Colonic mucosa (tissue), 4 donors: ENCODE results near the gene FAM187B. TPM values are rescaled to one million over a fixed set of nuclear protein-coding genes. Genes with fewer than 3 reads are reported as not detected.
"Not testable (repeated sequence)": the region's sequence is repeated elsewhere in the genome, so short reads cannot be mapped to it uniquely, and the experiment has no call there.

ENCODE experiments used
- DNase-seq: peaks from one replicate; pipeline ENCODE4 v3.0.0-alpha.2; 2020
- H3K27ac ChIP-seq: fragments of 200-600 bp; one replicate; pipeline ENCODE4 v1.8.0; 2021
- H3K27me3 ChIP-seq: fragments of 200-600 bp; one replicate; pipeline ENCODE4 v1.8.0; 2021
- H3K36me3 ChIP-seq: fragments of 200-600 bp; one replicate; pipeline ENCODE4 v1.8.0; 2021
- H3K4me1 ChIP-seq: fragments of 200-600 bp; one replicate; pipeline ENCODE4 v1.8.0; 2021; ENCODE audit warnings: mild to moderate bottlenecking
- H3K4me3 ChIP-seq: fragments of 200-600 bp; one replicate; pipeline ENCODE4 v1.8.0; 2021
- H3K9ac ChIP-seq, 2 donors: one replicate each; pipeline ENCODE4 v1.7.0; 2013; ENCODE audit warnings: control low read depth in 2 of 2, low read depth in 2 of 2, low read length in 2 of 2
- H3K9me3 ChIP-seq: fragments of 200-600 bp; one replicate; pipeline ENCODE4 v1.8.0; 2021
- intact Hi-C: fragments of 100-400 bp; cut with DNase I; formaldehyde crosslinking; loops from one replicate; pipeline ENCODE4 v1.14.1; 2022
- total RNA-seq, 2 donors: library from RNA; stranded (reverse); fragmentation: NEBNext Ultra II Directional in 1 of 2; extraction: Animal tissue kit (Norgen Biotek cat#: 25700) in 1 of 2; gene quantifications; one replicate each; pipeline ENCODE4 v1.2.1, GENCODE V29; 2021
- TF ChIP-seq, protein P1 (sequence below): fragments of 200-600 bp; IDR thresholded peaks from one replicate; pipeline ENCODE4 v1.8.0; 2022; ENCODE audit warnings: antibody characterized with exemption, mild to moderate bottlenecking
- donor health status: healthy.
- donor health status: DM: no; HTN: no; CAD: no.
- donor health status: DM: no; HTN: no; CAD: no.

Gene FAM187B
- total RNA-seq, 2 donors from 2014 or later = not detected

- Histone ChIP-seq H3K36me3 (no peaks in the 10 kb centered on the region), H3K27ac (no peak overlapping the region), H3K4me1 (no peaks in the 10 kb centered on the region), H3K9me3 (no peaks in the 10 kb centered on the region), H3K4me3 (no peak overlapping the region), H3K27me3 (no peaks in the 10 kb centered on the region), H3K9ac (no peak overlapping the region)
- DNase-seq = no peak
- intact Hi-C loops = loop anchor here (10.0 kb wide), 1 partner anchor 161 kb away; no protein-coding TSS in a partner anchor
- TF ChIP-seq, protein P1, sequence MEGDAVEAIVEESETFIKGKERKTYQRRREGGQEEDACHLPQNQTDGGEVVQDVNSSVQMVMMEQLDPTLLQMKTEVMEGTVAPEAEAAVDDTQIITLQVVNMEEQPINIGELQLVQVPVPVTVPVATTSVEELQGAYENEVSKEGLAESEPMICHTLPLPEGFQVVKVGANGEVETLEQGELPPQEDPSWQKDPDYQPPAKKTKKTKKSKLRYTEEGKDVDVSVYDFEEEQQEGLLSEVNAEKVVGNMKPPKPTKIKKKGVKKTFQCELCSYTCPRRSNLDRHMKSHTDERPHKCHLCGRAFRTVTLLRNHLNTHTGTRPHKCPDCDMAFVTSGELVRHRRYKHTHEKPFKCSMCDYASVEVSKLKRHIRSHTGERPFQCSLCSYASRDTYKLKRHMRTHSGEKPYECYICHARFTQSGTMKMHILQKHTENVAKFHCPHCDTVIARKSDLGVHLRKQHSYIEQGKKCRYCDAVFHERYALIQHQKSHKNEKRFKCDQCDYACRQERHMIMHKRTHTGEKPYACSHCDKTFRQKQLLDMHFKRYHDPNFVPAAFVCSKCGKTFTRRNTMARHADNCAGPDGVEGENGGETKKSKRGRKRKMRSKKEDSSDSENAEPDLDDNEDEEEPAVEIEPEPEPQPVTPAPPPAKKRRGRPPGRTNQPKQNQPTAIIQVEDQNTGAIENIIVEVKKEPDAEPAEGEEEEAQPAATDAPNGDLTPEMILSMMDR = no peak
These were observed 2.6 kb downstream of the FAM187B start for GRCh38 chr19:35225951-35226350.

DNA sequence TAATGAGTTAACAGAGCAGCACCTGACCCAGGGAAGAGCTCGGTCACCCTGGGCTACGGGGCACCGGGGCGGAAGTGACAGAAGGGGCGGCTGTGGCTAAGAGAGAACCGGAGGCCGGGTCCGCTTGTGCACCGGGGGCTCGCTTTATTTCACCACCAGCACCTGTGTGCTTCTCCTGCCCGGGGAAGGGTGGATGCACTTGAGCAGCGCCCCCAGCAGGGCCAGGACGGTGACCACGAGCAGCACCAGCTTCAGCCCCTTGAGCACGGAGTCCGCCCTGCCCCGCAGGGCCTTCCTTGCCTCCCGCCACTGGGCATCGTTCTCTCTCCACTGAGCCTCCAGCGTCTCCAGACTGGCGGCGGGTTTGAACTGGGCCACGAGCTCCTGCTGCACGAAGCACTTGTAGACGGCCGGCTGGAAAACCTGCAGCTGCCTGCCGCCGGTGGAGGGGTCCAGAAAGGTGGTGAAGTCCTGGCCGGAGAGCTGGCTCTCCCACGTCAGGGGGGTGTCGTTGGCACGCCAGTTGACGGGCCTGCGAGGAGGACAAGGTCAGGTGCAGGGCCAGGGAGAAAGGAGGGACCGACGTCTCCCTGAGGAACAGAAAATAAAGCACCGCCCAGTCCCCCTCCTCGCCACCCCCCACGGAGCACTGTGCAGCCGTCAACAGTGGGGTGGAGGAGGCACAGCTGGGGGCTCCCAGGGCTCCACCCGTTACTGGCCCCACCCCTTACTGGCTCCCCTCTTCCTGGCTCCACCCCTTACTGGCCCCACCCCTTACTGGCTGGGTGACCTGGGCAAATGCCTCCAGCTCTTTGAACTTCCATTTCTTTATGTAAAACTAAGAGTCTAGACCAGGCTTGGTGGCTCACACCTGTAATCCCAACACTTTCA is 3.6 kb downstream of the FAM187B start:
- Histone ChIP-seq H3K36me3 (no peaks in the 10 kb centered on the region), H3K27me3 (no peaks in the 10 kb centered on the region), H3K9me3 (no peaks in the 10 kb centered on the region), H3K9ac (no peak overlapping the region), H3K4me3 (no peak overlapping the region), H3K27ac (no peak overlapping the region), H3K4me1 (no peaks in the 10 kb centered on the region)
- intact Hi-C loops = loop anchor here (10.0 kb wide), 1 partner anchor 160 kb away; no protein-coding TSS in a partner anchor
- peak; percentile 79 for DNase-seq
- TF ChIP-seq, protein P1 = no peak

DNA sequence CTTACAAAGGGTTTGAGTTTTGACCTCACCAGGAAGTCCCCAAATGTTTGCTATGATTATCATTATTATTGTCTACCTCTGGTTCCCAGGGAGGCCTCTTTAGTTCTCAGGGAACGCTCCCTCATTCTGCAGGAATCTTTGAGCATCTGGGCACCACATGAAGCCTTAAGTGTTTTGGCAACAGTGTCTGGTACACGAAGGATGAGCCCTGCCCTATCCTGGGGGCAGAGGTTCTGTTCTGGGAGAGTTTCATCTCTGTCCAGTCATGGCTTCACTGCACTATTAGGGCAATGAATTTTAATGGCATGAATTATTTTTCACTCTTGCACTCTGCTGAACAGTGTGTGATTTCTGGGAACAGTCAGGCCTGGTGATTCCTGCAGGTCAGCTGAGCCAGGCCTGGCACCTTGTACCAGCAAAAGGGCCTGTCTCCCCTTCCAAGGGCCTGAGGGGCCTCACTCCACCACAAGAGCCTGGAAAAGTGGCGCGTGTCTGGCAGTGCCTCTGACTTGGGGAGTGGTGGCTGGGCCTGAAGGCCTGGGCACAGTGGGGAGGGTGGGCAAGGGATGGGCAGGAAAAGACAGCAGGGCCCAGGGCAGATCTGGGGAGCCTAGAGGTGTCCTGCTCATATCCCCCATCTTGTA is 4.6 kb downstream of the FAM187B start:
- H3K27ac ChIP-seq = no peak overlapping the region
- no peaks in the 10 kb centered on the region for H3K36me3 ChIP-seq
- no peak overlapping the region for H3K4me3 ChIP-seq
- no peak overlapping the region for H3K9ac ChIP-seq
- TF ChIP-seq, protein P1 = no peak
- no peaks in the 10 kb centered on the region for H3K4me1 ChIP-seq
- H3K27me3 ChIP-seq = no peaks in the 10 kb centered on the region
- intact Hi-C loops = loop anchor here (10.0 kb wide), 1 partner anchor 159 kb away; no protein-coding TSS in a partner anchor
- no peaks in the 10 kb centered on the region for H3K9me3 ChIP-seq
- no peak for DNase-seq

DNA sequence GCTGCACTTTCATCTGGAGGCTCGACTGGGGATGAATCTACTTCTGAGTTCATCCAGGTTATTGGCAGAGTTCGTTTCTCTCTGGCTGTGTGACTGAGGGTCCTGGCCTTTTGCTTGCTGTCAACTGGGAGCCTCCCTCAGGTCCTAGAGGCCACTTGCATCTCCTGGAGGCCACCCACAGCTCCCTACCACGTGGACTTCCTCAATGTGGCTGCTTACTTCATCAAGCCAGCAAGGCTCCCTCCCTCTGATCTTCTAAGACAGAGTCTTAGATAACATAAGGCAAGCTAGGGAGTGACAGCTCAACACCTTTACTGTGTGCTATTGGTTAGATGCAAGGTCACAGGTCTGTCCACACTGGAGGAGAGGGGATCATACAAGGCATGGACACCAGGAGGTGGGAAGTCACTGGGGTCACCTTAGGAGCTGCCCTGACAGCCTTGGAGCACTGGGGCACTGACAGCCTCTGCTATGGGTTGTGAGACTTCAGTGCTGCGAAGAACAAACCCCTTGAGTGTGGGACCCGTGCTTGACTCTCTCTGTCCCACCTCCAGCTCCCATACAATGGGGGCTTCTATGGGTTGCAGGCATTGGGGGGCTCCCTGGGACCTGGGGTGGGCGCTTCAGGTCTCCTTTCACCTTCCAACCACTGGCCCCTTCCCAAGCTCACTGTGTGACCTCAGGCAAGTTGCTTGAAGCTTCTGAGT is 5.3 kb downstream of the FAM187B start:
- Histone ChIP-seq H3K9ac (no peak overlapping the region), H3K4me3 (no peak overlapping the region), H3K27me3 (no peaks in the 10 kb centered on the region), H3K4me1 (no peaks in the 10 kb centered on the region), H3K27ac (no peak overlapping the region), H3K9me3 (no peaks in the 10 kb centered on the region), H3K36me3 (no peaks in the 10 kb centered on the region)
- TF ChIP-seq, protein P1 = no peak
- intact Hi-C loops = loop anchor here (10.0 kb wide), 1 partner anchor 158 kb away; no protein-coding TSS in a partner anchor
- DNase-seq = no peak

GRCh38 chr19:35222373-35223015 is 6.0 kb downstream of the FAM187B start:
- Histone ChIP-seq H3K4me1 (no peaks in the 10 kb centered on the region), H3K27ac (no peak overlapping the region), H3K4me3 (no peak overlapping the region), H3K27me3 (no peaks in the 10 kb centered on the region), H3K36me3 (no peaks in the 10 kb centered on the region), H3K9me3 (no peaks in the 10 kb centered on the region), H3K9ac (no peak overlapping the region)
- intact Hi-C loops = loop anchor here (10.0 kb wide), 1 partner anchor 158 kb away; no protein-coding TSS in a partner anchor
- no peak for DNase-seq
- TF ChIP-seq, protein P1 = no peak

DNA sequence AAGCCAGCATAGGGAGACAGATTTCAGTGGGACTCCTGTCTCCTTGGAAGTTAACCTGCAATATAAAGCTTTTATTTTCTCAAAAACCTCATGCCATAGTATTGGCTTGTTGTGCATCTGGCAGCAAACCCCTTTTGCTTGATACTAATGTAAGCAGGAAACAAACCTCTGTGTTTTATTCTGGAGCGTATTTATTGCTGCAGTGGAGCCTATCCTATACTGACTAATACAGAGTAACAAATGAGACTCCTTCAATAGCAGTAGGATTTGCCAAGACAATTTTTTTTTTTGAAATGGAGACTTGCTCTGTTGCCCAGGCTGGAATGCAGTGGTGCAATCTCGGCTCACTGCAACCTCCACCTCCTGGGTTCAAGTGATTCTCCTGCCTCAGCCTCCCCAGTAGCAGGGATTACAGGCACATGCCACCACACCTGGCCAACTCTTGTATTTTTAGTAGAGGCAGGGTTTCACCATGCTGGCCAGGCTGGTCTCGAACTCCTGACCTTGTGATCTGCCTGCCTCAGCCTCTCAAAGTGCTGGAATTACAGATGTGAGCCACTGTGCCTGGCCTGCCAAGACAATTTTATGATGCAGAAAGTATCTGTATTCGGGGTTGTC is 7.5 kb downstream of the FAM187B start:
- not testable (repeated sequence) for H3K9me3 ChIP-seq

More for the DNA sequence above, 7.5 kb downstream of the FAM187B start:
- H3K36me3 ChIP-seq, H3K27me3 ChIP-seq, DNase-seq, H3K9ac ChIP-seq, H3K4me1 ChIP-seq, H3K4me3 ChIP-seq, H3K27ac ChIP-seq: not testable (repeated sequence)
- intact Hi-C loops = loop anchor here (10.0 kb wide), 1 partner anchor 156 kb away; no protein-coding TSS in a partner anchor
